ENCODE measurements around the gene DNAJC5G. TPM values are rescaled to one million over a fixed set of nuclear protein-coding genes. Genes with fewer than 3 reads are reported as not detected.

The DNAJC5G gene
- total RNA-seq, 2 donors from 2014 or later: not detected

Other genes with a start within 250 kb of the DNAJC5G start
- 100 to 1,000 TPM in 1 of 2 donors, 10 to 100 TPM in 1; 76.6 to 121 TPM for gene TMEM214, start 242.5 kb upstream of the DNAJC5G start, total RNA-seq
- 10 to 100 TPM; 15.1 to 16.8 TPM for gene AGBL5, start 223.8 kb upstream of the DNAJC5G start, total RNA-seq
- gene OST4, start 203.8 kb upstream of the DNAJC5G start, total RNA-seq: 100 to 1,000 TPM; 272 to 331 TPM
- 10 to 100 TPM; 20.2 to 43.0 TPM for gene EMILIN1, start 196.8 kb upstream of the DNAJC5G start, total RNA-seq
- 10 to 100 TPM in 1 of 2 donors, 1 to 10 TPM in 1; 8.9 to 20.3 TPM for gene KHK, start 188.7 kb upstream of the DNAJC5G start, total RNA-seq
- gene CGREF1, start 156.3 kb upstream of the DNAJC5G start, total RNA-seq: 1 to 10 TPM; 1.3 to 3.1 TPM
- not detected for gene ABHD1, start 151.6 kb upstream of the DNAJC5G start, total RNA-seq
- 10 to 100 TPM; 42.7 to 72.1 TPM for gene PREB, start 140.8 kb upstream of the DNAJC5G start, total RNA-seq
- gene PRR30, start 136.0 kb upstream of the DNAJC5G start, total RNA-seq: not detected
- gene TCF23, start 126.4 kb upstream of the DNAJC5G start, total RNA-seq: under 1 TPM; 0.05 to 0.07 TPM
- 10 to 100 TPM; 80.7 to 83.4 TPM for gene ATRAID, start 63.4 kb upstream of the DNAJC5G start, total RNA-seq
- gene SLC5A6, start 63.2 kb upstream of the DNAJC5G start, total RNA-seq: 10 to 100 TPM; 19.4 to 57.5 TPM
- gene CAD, start 58.1 kb upstream of the DNAJC5G start, total RNA-seq: 10 to 100 TPM; 11.1 to 49.1 TPM
- not detected for gene SLC30A3, start 12.4 kb upstream of the DNAJC5G start, total RNA-seq
- under 1 TPM in 1 of 2 donors, not detected in 1; 0.24 TPM for gene TRIM54, start 7.0 kb downstream of the DNAJC5G start, total RNA-seq
- 1 to 10 TPM in 1 of 2 donors, under 1 TPM in 1; 0.74 to 1.0 TPM for gene UCN, start 33.0 kb downstream of the DNAJC5G start, total RNA-seq
- 10 to 100 TPM; 35.0 to 58.3 TPM for gene MPV17, start 47.7 kb downstream of the DNAJC5G start, total RNA-seq
- gene GTF3C2, start 81.3 kb downstream of the DNAJC5G start, total RNA-seq: 10 to 100 TPM; 48.4 to 60.0 TPM
- gene EIF2B4, start 94.9 kb downstream of the DNAJC5G start, total RNA-seq: 10 to 100 TPM; 34.5 to 35.4 TPM
- gene SNX17, start 95.2 kb downstream of the DNAJC5G start, total RNA-seq: 10 to 100 TPM; 77.1 to 99.6 TPM
- 10 to 100 TPM; 21.7 to 24.5 TPM for gene ZNF513, start 105.3 kb downstream of the DNAJC5G start, total RNA-seq
- 100 to 1,000 TPM in 1 of 2 donors, 10 to 100 TPM in 1; 63.0 to 119 TPM for gene PPM1G, start 134.2 kb downstream of the DNAJC5G start, total RNA-seq
- 10 to 100 TPM; 69.6 to 87.7 TPM for gene NRBP1, start 153.2 kb downstream of the DNAJC5G start, total RNA-seq
- gene KRTCAP3, start 166.9 kb downstream of the DNAJC5G start, total RNA-seq: 100 to 1,000 TPM in 1 of 2 donors, 10 to 100 TPM in 1; 91.8 to 147 TPM
- 10 to 100 TPM; 34.7 to 52.6 TPM for gene IFT172, start 214.3 kb downstream of the DNAJC5G start, total RNA-seq
- gene FNDC4, start 219.8 kb downstream of the DNAJC5G start, total RNA-seq: 1 to 10 TPM in 1 of 2 donors, under 1 TPM in 1; 0.64 to 1.1 TPM
- under 1 TPM; 0.22 to 0.40 TPM for gene GCKR, start 221.4 kb downstream of the DNAJC5G start, total RNA-seq

All from colonic mucosa (tissue), 2 donors.